Kasumi-1 (cell line): Measurements from ENCODE around the gene IL7R.
A peak's percentile ranks its signal among the peaks of the same experiment; 100 is the strongest.

Experiments
- DNase-seq, 2 experiments: peaks; one replicate each; lab custom pipeline; 2025; lab: John Stamatoyannopoulos, UW

Gene IL7R

DNA sequence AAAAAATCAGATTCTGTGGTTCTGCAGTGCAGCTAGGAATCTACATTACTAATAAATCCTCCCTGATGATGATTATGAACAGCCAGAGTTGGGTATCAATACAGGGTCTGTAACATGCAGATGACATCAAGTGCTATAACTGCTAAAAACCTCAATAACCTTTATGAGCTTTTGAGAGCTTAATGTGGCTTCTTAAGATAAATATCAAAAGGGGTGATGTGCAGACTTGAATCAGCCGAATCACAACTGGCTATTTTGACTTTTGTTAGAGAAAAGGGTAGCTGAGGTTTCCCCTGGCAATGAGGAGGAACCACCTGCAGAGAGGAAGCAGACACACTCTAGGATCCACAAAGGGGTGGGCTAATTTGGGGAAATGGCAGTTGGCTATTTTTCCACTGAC is 51.5 kb downstream of the IL7R start:
- DNase-seq = peak; percentile 47 to 70

DNA sequence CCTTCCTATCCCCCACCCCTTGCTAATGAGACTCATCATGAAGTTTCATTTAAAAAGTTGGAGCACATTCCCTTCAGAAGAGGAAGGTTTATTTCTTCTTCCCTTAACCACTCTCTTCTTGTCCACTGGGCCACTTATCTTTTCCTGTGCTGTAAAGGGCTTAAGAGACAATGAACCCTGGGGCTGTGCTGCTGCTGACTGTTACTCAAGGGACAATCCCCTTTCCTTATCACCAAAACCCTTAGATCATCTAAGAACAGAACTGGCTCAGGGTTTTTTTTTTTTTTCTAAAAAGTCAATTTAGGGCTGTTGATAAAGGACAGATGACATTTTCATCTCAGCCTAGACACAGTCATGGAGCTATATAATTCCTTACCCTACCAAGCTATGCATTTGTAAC is 52.1 kb downstream of the IL7R start:
- no peak for DNase-seq

DNA sequence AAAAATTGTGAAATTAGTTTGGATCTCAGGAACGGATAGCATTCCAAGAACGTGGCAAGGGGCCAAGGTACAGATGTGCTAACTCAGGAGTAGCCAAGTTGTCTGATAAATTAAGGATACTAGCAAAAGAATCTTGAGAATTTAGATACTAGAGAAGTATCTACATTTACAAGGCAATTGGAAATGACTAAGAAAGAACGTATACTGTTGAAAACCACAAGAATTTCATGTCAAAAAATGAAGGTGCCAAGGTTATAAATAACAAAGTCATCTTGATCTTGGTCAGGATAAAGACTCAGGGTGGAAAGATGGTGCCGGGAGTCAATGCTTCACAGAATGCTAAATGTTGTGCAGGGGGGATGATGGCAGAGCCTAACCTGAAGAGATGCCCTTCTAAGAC is 62.5 kb downstream of the IL7R start:
- no peak for DNase-seq

DNA sequence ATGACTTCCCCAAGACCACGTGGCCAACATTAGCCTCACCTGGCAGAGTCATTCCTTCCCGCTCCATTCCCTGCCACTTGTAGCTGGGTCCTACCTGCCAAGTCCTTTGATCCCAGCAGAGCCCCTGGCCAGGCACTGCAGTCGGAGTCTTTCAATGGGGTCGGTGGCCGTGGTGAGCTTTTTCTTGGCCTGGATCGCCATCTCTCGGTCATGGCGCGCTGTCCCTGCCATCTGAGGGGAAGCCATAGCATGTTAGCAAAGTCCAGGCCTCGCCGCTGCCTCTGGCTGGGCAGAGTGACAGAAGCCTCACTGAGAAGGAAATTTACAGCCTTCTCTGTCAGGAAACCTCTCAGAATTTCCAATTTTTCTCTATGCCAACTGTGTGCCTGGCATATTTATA is 64.2 kb downstream of the IL7R start:
- DNase-seq = no peak

DNA sequence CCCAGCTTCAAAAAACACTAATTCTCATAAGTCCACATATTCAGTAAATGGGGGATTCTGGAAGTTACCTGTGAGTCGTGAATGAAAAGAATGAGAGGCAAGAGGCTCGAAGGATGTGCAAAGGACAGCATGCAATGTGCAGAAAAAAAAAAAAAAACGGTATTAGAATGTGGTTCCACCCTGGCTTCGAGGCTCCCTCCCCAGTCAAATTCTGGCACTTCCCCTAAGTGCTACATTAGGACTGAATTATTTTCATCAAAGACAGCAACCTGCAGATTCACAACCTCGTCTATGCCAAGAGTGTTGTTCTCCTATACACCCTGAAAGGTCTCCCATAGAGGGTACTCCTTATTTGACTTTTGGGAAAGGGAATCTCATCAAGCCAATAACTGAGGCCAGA is 65.2 kb downstream of the IL7R start:
- no peak for DNase-seq

DNA sequence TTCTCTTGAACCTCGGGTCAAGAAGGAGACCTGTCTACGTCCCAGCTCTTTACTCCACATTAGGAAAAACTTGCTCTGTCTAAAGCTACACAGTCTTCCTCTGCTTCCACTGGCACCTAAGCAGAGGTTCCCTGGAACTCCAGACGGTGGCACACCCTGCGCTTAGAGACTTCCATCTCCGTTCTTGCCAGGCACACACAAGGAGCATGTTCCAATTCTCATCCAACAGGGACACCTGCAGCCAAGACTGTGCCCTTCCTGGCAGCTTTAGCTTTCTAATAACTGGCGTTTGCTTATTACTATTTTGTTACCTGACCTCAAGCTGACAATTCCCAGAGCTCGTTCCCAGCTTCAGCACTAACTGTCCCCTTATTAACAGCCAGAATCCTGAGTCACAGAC is 65.8 kb downstream of the IL7R start:
- no peak for DNase-seq

DNA sequence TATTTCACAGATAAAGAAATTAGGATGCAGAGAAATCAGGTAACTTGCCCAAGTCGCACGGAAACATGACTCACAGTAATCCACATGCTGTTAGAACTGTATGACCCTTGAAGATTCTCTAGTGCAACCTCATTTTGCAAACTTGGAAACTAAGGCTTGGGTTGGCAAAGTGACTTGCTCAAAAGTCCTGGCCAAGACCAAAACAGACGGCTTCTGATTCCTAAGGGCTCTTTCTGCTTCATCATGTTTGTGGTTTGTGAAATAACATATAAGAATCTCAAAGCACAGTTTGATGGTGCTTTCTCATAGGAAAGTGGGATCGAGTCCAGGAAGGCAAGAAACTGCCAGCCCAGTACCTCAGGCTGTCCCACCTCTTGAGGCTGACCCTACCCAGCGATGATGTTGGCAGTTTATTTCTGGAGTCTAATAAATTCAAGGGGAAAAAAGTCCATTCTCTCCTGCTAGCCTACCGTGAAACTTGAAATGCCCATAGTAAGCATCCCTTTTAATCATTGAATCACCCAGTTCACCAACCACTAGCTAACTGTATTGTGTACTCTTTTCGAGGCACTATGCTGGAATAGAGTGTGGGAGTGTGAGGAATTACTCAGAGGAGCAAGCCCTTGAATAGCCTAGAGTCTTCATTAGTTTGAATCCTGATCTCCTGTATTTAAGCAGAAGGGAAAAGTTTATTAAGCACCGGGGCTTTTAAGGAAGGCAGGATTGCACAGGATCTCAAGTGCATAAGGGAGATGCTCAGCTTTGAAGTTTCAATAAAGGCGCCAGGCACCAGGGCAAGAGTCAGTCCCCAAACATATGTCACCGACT is 67.6 kb downstream of the IL7R start:
- DNase-seq = no peak

DNA sequence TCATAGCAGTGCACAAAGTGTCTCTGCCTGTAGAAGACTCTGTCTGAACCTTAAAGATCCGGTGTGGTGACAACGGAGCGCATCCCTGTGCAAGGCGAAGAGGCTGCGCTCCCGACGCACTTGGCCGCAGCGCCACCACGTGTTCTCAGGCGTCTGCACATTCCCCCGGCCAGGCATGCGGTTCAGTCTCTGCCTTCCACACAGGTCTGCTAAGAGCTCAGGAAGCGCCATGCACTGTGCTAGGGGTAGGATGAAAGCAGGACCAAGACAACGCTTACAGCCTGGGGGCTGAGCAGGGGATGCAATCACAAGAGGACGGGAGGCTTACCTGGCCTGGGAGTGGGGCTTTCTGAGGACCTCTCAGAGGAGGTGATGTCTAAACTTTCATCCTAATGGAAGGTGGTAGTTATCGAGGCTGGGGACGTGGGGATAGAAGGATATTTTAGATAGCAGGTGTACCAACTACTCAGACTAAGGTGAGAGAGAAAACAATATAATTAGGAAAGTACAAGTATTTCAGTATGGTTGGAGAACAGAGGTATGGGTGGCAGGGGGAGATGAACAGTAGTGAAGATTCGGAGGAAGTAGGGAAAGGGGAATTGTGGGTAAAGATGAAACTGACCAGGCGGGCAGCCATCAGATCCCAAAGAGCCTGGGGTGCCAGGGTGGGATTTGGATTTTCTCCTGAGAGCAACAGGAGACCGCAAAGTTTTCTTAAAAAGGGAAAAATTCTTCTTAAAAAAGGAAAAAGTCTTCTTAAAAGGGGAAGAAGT is 68.4 kb downstream of the IL7R start:
- DNase-seq = peak; percentile 83 to 84

DNA sequence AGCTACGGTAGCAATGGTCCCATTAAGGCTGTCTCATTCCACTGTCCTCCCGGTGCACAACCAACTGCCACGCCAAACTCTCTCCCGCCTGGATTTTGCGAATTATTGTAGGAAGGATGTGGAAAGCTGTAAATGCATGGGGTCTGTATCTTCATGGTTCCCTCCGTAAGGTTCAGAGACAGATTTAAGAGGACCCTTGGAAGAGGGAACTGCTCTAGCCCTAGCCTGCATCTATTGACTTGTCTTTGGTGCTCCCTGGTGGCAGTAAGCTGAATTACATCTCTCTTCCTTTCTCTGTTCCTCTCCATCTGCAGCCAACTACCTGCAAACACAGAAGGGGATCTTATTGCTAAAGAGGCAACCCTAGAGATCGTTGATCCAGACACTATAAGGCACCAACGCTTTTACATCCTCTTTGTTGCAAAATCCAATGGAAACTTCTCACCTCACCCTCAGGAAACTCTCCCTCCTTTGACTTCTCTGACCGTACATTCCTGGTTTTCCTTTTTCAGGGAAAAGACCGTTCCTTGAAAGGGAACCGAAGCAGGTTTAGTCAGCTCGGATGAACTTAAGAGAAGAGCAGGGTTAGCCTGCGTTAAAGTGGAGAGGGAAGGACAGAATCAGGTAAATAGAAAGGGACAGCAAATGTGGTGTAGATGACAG is 69.8 kb downstream of the IL7R start:
- peak; percentile 77 to 78 for DNase-seq
